ENCODE measurements around the gene CNIH3.

DNA sequence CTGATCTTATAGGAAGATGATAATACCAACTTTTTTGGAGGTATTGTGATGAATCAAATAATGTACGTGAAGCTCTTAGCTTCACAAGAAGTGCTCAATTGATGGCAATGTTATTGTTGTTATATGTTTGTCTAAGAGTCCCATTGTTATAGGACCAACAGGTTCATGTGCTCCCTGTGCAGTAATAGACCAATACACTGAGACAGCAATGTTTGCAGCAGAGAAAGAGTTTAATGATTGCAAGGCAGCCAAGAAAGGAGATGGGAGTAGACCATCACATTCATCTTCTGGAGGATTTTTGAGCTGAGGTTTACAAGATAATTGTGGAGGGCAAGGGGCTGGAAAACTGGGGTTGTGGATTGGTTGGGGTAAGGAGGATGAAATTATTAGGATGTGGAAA, 143.0 kb downstream of the CNIH3 start:
- TF ChIP-seq, protein P1, sequence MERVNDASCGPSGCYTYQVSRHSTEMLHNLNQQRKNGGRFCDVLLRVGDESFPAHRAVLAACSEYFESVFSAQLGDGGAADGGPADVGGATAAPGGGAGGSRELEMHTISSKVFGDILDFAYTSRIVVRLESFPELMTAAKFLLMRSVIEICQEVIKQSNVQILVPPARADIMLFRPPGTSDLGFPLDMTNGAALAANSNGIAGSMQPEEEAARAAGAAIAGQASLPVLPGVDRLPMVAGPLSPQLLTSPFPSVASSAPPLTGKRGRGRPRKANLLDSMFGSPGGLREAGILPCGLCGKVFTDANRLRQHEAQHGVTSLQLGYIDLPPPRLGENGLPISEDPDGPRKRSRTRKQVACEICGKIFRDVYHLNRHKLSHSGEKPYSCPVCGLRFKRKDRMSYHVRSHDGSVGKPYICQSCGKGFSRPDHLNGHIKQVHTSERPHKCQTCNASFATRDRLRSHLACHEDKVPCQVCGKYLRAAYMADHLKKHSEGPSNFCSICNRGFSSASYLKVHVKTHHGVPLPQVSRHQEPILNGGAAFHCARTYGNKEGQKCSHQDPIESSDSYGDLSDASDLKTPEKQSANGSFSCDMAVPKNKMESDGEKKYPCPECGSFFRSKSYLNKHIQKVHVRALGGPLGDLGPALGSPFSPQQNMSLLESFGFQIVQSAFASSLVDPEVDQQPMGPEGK (CRISPR knock-in tag; IDR thresholded peaks at IDR 0.05; ENCODE audit: borderline replicate concordance): no peak
- TF ChIP-seq ZFP3 (CRISPR knock-in tag; IDR thresholded peaks at IDR 0.05) (no peak), ZNF8 (CRISPR knock-in tag; IDR thresholded peaks at IDR 0.05) (no peak), ARNTL (CRISPR knock-in tag; IDR thresholded peaks at IDR 0.05; ENCODE audit: borderline replicate concordance, low read depth) (no peak), CSDC2 (CRISPR knock-in tag; IDR thresholded peaks at IDR 0.05) (no peak), RARB (CRISPR knock-in tag; IDR thresholded peaks at IDR 0.05) (no peak), GLIS3 (CRISPR knock-in tag; IDR thresholded peaks at IDR 0.05) (no peak), ISL1 (CRISPR knock-in tag; IDR thresholded peaks at IDR 0.05) (no peak), ZNF565 (CRISPR knock-in tag; conservative IDR thresholded peaks at IDR 0.05; ENCODE audit: low read depth) (no peak), ZFP30 (CRISPR knock-in tag; IDR thresholded peaks at IDR 0.05) (no peak)
- TF ChIP-seq, protein P2, sequence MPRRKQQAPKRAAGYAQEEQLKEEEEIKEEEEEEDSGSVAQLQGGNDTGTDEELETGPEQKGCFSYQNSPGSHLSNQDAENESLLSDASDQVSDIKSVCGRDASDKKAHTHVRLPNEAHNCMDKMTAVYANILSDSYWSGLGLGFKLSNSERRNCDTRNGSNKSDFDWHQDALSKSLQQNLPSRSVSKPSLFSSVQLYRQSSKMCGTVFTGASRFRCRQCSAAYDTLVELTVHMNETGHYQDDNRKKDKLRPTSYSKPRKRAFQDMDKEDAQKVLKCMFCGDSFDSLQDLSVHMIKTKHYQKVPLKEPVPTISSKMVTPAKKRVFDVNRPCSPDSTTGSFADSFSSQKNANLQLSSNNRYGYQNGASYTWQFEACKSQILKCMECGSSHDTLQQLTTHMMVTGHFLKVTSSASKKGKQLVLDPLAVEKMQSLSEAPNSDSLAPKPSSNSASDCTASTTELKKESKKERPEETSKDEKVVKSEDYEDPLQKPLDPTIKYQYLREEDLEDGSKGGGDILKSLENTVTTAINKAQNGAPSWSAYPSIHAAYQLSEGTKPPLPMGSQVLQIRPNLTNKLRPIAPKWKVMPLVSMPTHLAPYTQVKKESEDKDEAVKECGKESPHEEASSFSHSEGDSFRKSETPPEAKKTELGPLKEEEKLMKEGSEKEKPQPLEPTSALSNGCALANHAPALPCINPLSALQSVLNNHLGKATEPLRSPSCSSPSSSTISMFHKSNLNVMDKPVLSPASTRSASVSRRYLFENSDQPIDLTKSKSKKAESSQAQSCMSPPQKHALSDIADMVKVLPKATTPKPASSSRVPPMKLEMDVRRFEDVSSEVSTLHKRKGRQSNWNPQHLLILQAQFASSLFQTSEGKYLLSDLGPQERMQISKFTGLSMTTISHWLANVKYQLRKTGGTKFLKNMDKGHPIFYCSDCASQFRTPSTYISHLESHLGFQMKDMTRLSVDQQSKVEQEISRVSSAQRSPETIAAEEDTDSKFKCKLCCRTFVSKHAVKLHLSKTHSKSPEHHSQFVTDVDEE (CRISPR knock-in tag; IDR thresholded peaks at IDR 0.05): no peak
- TF ChIP-seq, protein P3, sequence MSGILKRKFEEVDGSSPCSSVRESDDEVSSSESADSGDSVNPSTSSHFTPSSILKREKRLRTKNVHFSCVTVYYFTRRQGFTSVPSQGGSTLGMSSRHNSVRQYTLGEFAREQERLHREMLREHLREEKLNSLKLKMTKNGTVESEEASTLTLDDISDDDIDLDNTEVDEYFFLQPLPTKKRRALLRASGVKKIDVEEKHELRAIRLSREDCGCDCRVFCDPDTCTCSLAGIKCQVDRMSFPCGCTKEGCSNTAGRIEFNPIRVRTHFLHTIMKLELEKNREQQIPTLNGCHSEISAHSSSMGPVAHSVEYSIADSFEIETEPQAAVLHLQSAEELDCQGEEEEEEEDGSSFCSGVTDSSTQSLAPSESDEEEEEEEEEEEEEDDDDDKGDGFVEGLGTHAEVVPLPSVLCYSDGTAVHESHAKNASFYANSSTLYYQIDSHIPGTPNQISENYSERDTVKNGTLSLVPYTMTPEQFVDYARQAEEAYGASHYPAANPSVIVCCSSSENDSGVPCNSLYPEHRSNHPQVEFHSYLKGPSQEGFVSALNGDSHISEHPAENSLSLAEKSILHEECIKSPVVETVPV (CRISPR knock-in tag; IDR thresholded peaks at IDR 0.05): no peak

Data from SK-N-SH treated with all-trans-retinoic acid at 6 μM for 48 hours (cell line).